SJCRH30 (cell line): ENCODE results near the gene MPRIP. TPM values are rescaled to one million over a fixed set of nuclear protein-coding genes. Genes with fewer than 3 reads are reported as not detected.

Experiments used
- DNase-seq, 2 experiments: peaks; one replicate each; pipeline ENCODE4 v3.0.0-alpha.2; 2015 to 2020
- H3K27ac ChIP-seq: fragments of 250-450 bp; sonication (Bioruptor Pico); 2 replicates; pipeline ENCODE4 v1.5.1; 2020; ENCODE audit warnings: mild to moderate bottlenecking, moderate library complexity
- H3K27me3 ChIP-seq: fragments of 250-450 bp; sonication (Bioruptor Pico); 2 replicates; pipeline ENCODE4 v1.5.1; 2020; ENCODE audit warnings: mild to moderate bottlenecking, moderate library complexity
- H3K36me3 ChIP-seq: fragments of 250-450 bp; sonication (Bioruptor Pico); 2 replicates; pipeline ENCODE4 v1.5.1; 2020; ENCODE audit warnings: mild to moderate bottlenecking, moderate library complexity
- H3K4me1 ChIP-seq: fragments of 250-450 bp; sonication (Bioruptor Pico); 2 replicates; pipeline ENCODE4 v1.5.1; 2020; ENCODE audit warnings: mild to moderate bottlenecking, moderate library complexity
- H3K4me3 ChIP-seq: fragments of 250-450 bp; sonication (Bioruptor Pico); 2 replicates; pipeline ENCODE4 v1.5.1; 2020; ENCODE audit warnings: mild to moderate bottlenecking, moderate library complexity
- H3K9me3 ChIP-seq: fragments of 250-450 bp; sonication (Bioruptor Pico); replicated peaks from 2 replicates; pipeline ENCODE4 v1.5.1; 2020; ENCODE audit warnings: mild to moderate bottlenecking, moderate library complexity
- total RNA-seq: library from RNA; depleted of rRNA; stranded (reverse); fragments of >200 nt; shearing (Covaris generic); gene quantifications from 2 replicates; pipeline ENCODE4 v1.2.3, GENCODE V29; 2014

MPRIP gene
- total RNA-seq, 1 experiment from 2014 or later, result 312 TPM

- no peak for DNase-seq
- no peak overlapping the region for H3K4me3 ChIP-seq
- H3K4me1 ChIP-seq, result peaks cover 22% of the 10 kb centered on the region
- no peaks in the 10 kb centered on the region for H3K27me3 ChIP-seq
- no peak overlapping the region for H3K27ac ChIP-seq
- peaks cover 15% of the 10 kb centered on the region for H3K9me3 ChIP-seq
- peaks cover 60% of the 10 kb centered on the region for H3K36me3 ChIP-seq
Observed at GRCh38 chr17:17073581-17074403, 31.5 kb downstream of the MPRIP start.

DNA sequence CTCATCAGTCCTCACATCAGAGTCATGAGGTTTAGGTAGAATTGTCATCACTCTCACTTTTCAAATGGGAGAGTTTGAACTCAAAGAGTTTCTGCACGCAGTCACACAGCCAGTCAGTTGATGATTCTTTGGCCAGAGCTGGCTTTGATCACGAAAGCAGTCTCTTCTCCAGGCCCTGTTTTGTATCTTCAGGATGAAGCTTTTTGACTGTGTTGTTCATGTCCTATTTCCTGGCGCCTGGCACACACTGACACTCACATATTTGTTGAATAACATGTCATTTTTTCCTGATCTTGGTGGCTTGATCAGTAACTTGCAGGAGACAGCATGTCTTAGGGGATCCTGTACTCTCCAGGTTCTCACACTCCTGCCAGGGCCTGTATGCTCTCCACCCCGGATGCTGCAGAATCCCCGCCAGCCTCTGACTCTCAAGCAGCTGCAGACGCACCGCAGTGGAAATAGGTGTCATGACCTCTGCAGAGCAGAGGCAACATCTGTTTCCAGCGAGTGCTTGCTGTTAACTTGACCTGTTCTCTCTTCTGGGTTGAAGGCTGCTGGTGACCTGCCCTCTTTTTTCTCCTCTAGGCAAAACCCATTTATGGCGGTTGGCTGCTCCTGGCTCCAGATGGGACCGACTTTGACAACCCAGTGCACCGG, 33.0 kb downstream of the MPRIP start:
- Histone ChIP-seq H3K27ac (peak overlapping the region; percentile 4; the same call in 1 of the 2 replicates), H3K4me1 (peaks cover 22% of the 10 kb centered on the region), H3K27me3 (no peaks in the 10 kb centered on the region), H3K36me3 (peaks cover 59% of the 10 kb centered on the region), H3K4me3 (no peak overlapping the region), H3K9me3 (peaks cover 4% of the 10 kb centered on the region; the same call in 1 of the 2 replicates)
- peak; percentile 87 to 91 for DNase-seq

DNA sequence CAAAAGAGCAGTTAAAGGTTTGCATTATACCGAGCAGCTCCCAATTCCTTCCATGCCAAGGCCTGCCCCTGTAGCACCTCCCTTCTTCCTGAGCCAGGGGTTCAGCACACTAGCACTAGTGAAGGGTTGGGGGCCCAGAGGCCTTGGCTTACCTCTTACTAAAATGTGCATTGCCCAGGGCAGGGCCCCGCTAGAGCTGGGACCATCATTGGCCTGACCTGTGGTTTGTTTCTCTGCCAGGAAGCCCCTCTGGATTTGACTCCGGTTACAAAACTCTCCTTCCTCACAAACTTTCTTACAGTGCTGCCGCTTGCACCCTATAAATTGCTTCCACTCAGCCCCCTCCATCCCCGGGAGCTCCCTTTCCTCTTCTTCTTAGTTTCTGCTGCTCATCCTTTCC, 33.8 kb downstream of the MPRIP start:
- H3K27me3 ChIP-seq, result no peaks in the 10 kb centered on the region
- H3K9me3 ChIP-seq, result no peaks in the 10 kb centered on the region
- peaks cover 22% of the 10 kb centered on the region for H3K4me1 ChIP-seq
- H3K36me3 ChIP-seq, result peaks cover 56% of the 10 kb centered on the region
- no peak overlapping the region for H3K4me3 ChIP-seq
- H3K27ac ChIP-seq, result no peak overlapping the region
- no peak for DNase-seq

GRCh38 chr17:17077101-17077500, 34.8 kb downstream of the MPRIP start:
- Histone ChIP-seq H3K36me3 (peaks cover 47% of the 10 kb centered on the region), H3K27me3 (no peaks in the 10 kb centered on the region), H3K9me3 (no peaks in the 10 kb centered on the region), H3K4me1 (peaks cover 22% of the 10 kb centered on the region), H3K4me3 (no peak overlapping the region), H3K27ac (no peak overlapping the region)
- DNase-seq, result no peak

GRCh38 chr17:17077861-17078732, 35.8 kb downstream of the MPRIP start:
- Histone ChIP-seq H3K4me3 (no peak overlapping the region), H3K27me3 (no peaks in the 10 kb centered on the region), H3K27ac (no peak overlapping the region), H3K9me3 (no peaks in the 10 kb centered on the region), H3K36me3 (peaks cover 50% of the 10 kb centered on the region), H3K4me1 (peaks cover 22% of the 10 kb centered on the region)
- DNase-seq, result no peak

DNA sequence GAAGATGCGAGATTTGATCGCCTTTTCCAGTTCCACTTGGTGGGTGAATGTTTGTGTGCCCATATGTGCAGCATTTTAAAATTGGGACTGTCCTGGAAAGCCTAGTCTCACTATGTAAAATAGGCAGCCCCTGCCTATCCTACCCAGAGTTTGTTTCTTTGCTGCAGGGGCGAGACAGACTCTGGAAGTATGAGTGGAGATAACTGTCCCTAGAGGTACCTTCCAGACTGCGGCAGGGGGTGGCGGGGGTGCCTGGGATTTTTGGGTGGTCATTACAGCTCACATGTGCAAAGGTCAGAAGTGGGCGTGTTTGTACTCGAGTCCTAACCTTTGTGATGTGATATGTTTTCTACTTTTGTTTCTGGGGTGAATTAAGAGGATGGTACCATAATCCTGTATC, 36.6 kb downstream of the MPRIP start:
- H3K9me3 ChIP-seq, result no peaks in the 10 kb centered on the region
- H3K4me1 ChIP-seq, result peaks cover 22% of the 10 kb centered on the region
- H3K36me3 ChIP-seq, result peaks cover 53% of the 10 kb centered on the region
- DNase-seq, result no peak
- no peak overlapping the region for H3K4me3 ChIP-seq
- H3K27ac ChIP-seq, result no peak overlapping the region
- no peaks in the 10 kb centered on the region for H3K27me3 ChIP-seq

DNA sequence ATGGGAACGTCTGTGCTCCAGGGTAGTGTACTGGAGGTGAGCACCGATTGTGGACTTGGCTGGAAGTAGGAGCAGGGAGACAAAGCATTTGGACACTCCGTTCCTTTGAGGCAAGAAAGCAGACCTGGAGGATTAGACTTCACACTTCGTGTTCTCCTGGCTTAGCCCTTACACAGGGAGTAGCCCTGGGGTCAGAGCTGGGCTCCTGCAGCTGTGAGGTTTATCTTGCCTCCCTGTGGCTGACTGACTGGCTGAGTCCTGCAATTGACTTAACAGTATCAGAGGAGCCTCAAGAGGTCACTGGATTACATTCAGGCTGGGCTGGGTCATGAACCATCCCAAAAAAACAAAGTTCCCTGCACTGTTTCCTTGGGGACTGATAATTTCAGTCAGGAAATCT, 37.1 kb downstream of the MPRIP start:
- Histone ChIP-seq H3K27ac (no peak overlapping the region), H3K27me3 (no peaks in the 10 kb centered on the region), H3K36me3 (peaks cover 57% of the 10 kb centered on the region), H3K9me3 (no peaks in the 10 kb centered on the region), H3K4me1 (peaks cover 18% of the 10 kb centered on the region), H3K4me3 (no peak overlapping the region)
- no peak for DNase-seq

DNA sequence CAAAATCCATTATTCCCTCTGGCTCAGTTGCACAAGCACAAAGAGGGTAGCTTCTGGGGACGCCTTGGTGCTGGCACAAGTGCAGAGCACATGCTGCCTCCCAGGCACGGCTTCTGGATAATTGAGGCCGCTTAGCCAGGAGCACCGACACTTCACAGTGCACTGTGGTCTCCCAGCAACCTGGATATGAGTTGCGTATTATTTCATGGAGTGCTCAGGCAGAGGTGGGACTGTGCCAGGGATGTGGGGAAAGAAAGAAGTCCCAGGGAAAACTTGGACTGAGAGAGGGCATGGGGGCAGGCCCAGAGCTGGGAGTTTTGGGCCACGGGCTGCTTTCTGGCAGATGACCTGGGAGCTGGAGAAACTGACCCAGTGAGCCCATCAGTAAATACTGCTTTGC, 37.5 kb downstream of the MPRIP start:
- H3K27ac ChIP-seq, result no peak overlapping the region

GRCh38 chr17:17080181-17080631, 37.9 kb downstream of the MPRIP start:
- peaks cover 61% of the 10 kb centered on the region for H3K36me3 ChIP-seq
- no peaks in the 10 kb centered on the region for H3K9me3 ChIP-seq
- no peak overlapping the region for H3K4me3 ChIP-seq
- DNase-seq, result no peak
- no peaks in the 10 kb centered on the region for H3K27me3 ChIP-seq
- H3K4me1 ChIP-seq, result peaks cover 9% of the 10 kb centered on the region
- H3K27ac ChIP-seq, result no peak overlapping the region

More for the DNA sequence above, 37.5 kb downstream of the MPRIP start:
- H3K4me3 ChIP-seq, result no peak overlapping the region
- peaks cover 13% of the 10 kb centered on the region for H3K4me1 ChIP-seq
- no peak for DNase-seq
- H3K36me3 ChIP-seq, result peaks cover 60% of the 10 kb centered on the region
- H3K9me3 ChIP-seq, result no peaks in the 10 kb centered on the region
- no peaks in the 10 kb centered on the region for H3K27me3 ChIP-seq

GRCh38 chr17:17080781-17081180, 38.5 kb downstream of the MPRIP start:
- no peaks in the 10 kb centered on the region for H3K9me3 ChIP-seq
- H3K36me3 ChIP-seq, result peaks cover 67% of the 10 kb centered on the region
- peaks cover 3% of the 10 kb centered on the region for H3K4me1 ChIP-seq
- no peak for DNase-seq
- H3K27me3 ChIP-seq, result no peaks in the 10 kb centered on the region
- H3K27ac ChIP-seq, result no peak overlapping the region
- H3K4me3 ChIP-seq, result no peak overlapping the region

- no peak overlapping the region for H3K27ac ChIP-seq
- H3K27me3 ChIP-seq, result no peaks in the 10 kb centered on the region
- no peaks in the 10 kb centered on the region for H3K9me3 ChIP-seq
- H3K36me3 ChIP-seq, result peaks cover 64% of the 10 kb centered on the region
- H3K4me1 ChIP-seq, result no peaks in the 10 kb centered on the region
- no peak for DNase-seq
- no peak overlapping the region for H3K4me3 ChIP-seq
Observed at GRCh38 chr17:17081304-17081940, 39.2 kb downstream of the MPRIP start.

- H3K9me3 ChIP-seq, result no peaks in the 10 kb centered on the region
- H3K4me1 ChIP-seq, result no peaks in the 10 kb centered on the region
- no peak for DNase-seq
- H3K4me3 ChIP-seq, result no peak overlapping the region
- no peak overlapping the region for H3K27ac ChIP-seq
- H3K36me3 ChIP-seq, result peaks cover 62% of the 10 kb centered on the region
- no peaks in the 10 kb centered on the region for H3K27me3 ChIP-seq
Observed at GRCh38 chr17:17082878-17083277, 40.6 kb downstream of the MPRIP start.

DNA sequence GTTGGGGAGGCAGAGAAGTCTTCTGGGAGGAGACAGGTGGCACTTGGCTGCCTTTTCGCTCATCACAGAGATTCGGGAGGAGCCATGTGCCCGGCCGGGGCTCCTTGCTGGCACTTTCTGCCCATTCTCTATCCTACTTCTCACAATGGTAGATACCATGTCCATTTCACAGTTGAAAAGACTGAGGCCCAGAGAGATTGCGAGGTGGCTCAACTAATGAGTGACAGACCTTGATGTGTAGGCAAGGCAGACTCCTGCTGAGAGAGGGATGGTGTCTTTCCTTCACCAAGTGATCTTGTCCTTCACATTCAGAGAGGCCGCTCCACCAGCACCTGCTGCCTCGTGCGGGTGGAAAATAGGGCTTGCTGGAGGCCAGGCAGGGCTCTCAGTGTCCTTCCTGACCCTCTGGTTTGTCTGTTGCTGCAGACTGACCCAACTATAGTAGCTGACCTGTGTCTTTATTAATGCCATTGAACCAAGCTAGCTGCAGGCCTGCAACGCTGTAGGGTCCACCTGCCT, 42.1 kb downstream of the MPRIP start:
- Histone ChIP-seq H3K36me3 (peaks cover 53% of the 10 kb centered on the region), H3K27me3 (no peaks in the 10 kb centered on the region), H3K27ac (no peak overlapping the region), H3K9me3 (no peaks in the 10 kb centered on the region), H3K4me1 (peaks cover 3% of the 10 kb centered on the region; the same call in 1 of the 2 replicates), H3K4me3 (no peak overlapping the region)
- DNase-seq, result no peak

DNA sequence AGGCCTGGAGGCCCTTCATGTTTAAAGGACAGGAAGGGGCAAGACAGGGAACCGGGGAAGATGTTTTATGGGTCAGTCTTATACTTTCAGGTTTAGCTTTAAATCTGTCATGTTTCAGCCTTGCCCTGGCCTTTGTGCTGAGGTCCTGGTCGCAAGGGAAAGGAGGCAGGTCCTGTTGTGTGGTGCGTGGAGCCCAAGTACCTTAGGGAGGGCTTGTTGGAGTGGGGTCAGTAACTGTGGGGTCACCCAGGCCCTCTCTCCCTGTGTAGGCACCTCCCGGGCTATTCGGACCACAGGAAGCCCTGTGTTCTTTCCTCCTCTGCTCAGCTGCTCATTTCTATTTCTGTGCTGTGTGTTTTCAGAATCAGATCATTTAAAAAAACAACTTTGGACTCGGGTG, 42.7 kb downstream of the MPRIP start:
- Histone ChIP-seq H3K27ac (no peak overlapping the region), H3K4me3 (no peak overlapping the region), H3K36me3 (peaks cover 49% of the 10 kb centered on the region), H3K4me1 (peaks cover 3% of the 10 kb centered on the region; the same call in 1 of the 2 replicates), H3K9me3 (no peaks in the 10 kb centered on the region), H3K27me3 (no peaks in the 10 kb centered on the region)
- DNase-seq, result no peak
